HL-60 (cell line): ENCODE measurements around the gene ZNF444.
A peak's percentile ranks its signal among the peaks of the same experiment; 100 is the strongest.

Experiments used
- DNase-seq, 2 experiments: peaks; one replicate each; pipeline ENCODE4 v3.0.0-alpha.2; 2010 to 2020; ENCODE audit warnings: low read depth in 1 of 2, low spot score in 1 of 2
- H3K27ac ChIP-seq: fragments of 250-450 bp; sonication (Bioruptor Pico); replicated peaks from 2 replicates; pipeline ENCODE4 v1.5.1; 2020; ENCODE audit warnings: mild to moderate bottlenecking, moderate library complexity
- H3K27me3 ChIP-seq: fragments of 250-450 bp; sonication (Bioruptor Pico); 2 replicates; pipeline ENCODE4 v1.5.1; 2021; ENCODE audit warnings: mild to moderate bottlenecking, moderate library complexity; ENCODE audit not compliant: insufficient read depth, poor library complexity, severe bottlenecking
- H3K4me3 ChIP-seq: replicated peaks from 2 replicates; pipeline ENCODE4 v1.5.1; 2011; ENCODE audit warnings: mild to moderate bottlenecking, control low read depth, low read length; ENCODE audit not compliant: insufficient read depth
- GABPA ChIP-seq: IDR thresholded peaks from 2 replicates; pipeline ENCODE4 v1.6.1; 2012; ENCODE audit warnings: low read depth
- POLR2AphosphoS5 ChIP-seq: IDR thresholded peaks from 2 replicates; pipeline ENCODE4 v1.6.1; 2012; ENCODE audit warnings: low read depth
- REST ChIP-seq: IDR thresholded peaks from 2 replicates; pipeline ENCODE4 v1.6.1; 2012; ENCODE audit warnings: low read depth; ENCODE audit not compliant: insufficient replicate concordance
- SPI1 ChIP-seq: IDR thresholded peaks from 2 replicates; pipeline ENCODE4 v1.6.1; 2012; ENCODE audit warnings: low read depth, mild to moderate bottlenecking, borderline replicate concordance
- TF ChIP-seq, protein P1 (sequence below): IDR thresholded peaks from one replicate; pipeline ENCODE4 v1.5.1; 2011; ENCODE audit warnings: low read length, control low read depth, inconsistent platforms; ENCODE audit not compliant: insufficient read depth

ZNF444 gene

GRCh38 chr19:56112313-56112709 lies 28.8 kb upstream of the ZNF444 start:
- no peak for TF ChIP-seq GABPA
- TF ChIP-seq POLR2AphosphoS5 = no peak
- no peak for TF ChIP-seq SPI1
- no peak for TF ChIP-seq REST
- TF ChIP-seq, protein P1, sequence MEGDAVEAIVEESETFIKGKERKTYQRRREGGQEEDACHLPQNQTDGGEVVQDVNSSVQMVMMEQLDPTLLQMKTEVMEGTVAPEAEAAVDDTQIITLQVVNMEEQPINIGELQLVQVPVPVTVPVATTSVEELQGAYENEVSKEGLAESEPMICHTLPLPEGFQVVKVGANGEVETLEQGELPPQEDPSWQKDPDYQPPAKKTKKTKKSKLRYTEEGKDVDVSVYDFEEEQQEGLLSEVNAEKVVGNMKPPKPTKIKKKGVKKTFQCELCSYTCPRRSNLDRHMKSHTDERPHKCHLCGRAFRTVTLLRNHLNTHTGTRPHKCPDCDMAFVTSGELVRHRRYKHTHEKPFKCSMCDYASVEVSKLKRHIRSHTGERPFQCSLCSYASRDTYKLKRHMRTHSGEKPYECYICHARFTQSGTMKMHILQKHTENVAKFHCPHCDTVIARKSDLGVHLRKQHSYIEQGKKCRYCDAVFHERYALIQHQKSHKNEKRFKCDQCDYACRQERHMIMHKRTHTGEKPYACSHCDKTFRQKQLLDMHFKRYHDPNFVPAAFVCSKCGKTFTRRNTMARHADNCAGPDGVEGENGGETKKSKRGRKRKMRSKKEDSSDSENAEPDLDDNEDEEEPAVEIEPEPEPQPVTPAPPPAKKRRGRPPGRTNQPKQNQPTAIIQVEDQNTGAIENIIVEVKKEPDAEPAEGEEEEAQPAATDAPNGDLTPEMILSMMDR = no peak
- DNase-seq = no peak
- Histone ChIP-seq H3K27me3 (no peaks in the 10 kb centered on the region), H3K27ac (peak overlapping the region; percentile 72), H3K4me3 (no peak overlapping the region)

DNA sequence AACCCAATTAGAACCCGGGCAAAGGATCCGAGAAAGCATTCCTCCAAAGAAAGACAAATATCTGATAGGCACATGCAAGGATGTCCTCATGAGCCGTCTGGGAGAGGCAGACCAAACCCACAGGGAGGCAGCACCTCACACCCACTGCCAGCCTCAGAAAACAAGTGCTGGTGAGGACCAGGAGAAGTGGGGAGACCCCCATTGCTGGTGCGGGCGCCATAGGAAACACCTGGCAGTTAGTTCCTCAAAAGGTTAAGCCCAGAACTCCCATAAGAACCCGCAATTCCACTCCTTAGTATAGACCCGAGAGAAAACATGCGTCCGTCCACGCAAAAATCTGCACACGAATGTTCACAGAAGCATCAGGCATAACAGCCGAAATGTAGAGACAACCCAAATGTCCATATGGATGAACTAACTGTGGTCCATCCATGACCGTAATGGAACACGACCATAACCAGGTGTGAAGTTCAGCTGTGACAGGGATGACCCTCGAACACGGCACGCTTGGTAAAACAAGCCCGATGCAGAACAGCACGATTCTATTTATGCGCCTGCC lies 27.9 kb upstream of the ZNF444 start:
- 0 out of 2 replicates have a peak, but pooled peaks have one; percentile 18 for TF ChIP-seq POLR2AphosphoS5
- TF ChIP-seq, protein P1 = no peak
- DNase-seq = peak in 1 of 2 experiments; percentile 24
- Histone ChIP-seq H3K27me3 (no peaks in the 10 kb centered on the region), H3K4me3 (no peak overlapping the region), H3K27ac (0 out of 2 replicates have a peak overlapping the region, but pooled peaks have one; percentile 37)

DNA sequence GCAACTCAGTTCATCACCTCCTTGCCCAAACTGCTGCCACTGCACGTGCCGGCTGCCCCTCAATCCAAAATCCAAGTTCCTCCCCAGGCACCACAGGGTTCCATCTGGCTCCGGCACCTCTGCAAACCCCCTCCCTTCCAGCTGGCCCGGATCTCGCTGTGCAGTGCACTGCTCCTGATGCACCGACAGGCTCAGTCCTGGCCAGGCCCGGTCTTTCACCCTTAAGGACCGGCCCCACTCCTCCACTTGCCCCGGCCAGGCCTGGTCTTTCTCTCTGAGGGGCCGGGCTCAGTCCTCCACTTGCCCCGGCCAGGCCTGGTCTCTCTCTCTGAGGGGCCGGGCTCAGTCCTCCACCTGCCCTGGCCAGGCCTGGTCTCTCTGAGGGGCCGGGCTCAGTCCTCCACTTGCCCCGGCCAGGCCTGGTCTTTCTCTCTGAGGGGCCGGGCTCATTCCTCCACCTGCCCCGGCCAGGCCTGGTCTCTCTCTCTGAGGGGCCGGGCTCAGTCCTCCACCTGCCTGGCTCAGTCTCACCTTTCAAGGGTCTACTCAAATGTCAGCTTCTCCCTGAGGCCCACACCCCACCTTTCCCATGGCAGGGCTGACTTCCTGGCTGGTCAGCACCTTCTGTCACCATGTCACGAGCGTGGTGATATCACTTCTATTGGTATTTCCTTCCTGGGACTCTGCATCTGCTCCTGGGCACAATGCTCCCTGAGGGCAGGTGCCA lies 26.9 kb upstream of the ZNF444 start:
- H3K27ac ChIP-seq = no peak overlapping the region
- no peaks in the 10 kb centered on the region for H3K27me3 ChIP-seq
- TF ChIP-seq SPI1 = no peak
- no peak for TF ChIP-seq REST
- no peak for TF ChIP-seq GABPA
- TF ChIP-seq, protein P1 = no peak
- TF ChIP-seq POLR2AphosphoS5 = no peak
- H3K4me3 ChIP-seq = no peak overlapping the region
- no peak for DNase-seq

DNA sequence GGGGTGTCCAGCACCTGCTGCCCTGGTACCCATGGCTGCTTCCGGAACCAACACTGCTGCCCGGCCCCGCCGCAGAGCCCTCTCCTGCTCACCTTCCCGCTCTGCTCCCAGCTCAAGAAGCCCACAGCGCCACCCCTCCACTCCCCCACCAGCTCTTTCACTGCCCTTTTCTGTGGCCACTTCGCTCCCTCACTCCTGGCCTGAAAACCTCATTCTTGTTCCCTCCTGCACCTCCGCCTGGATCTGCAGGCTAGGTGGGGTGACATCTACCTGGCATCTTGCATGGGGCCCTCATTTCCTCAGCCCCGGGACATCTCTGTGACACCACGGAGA lies 26.3 kb upstream of the ZNF444 start:
- Histone ChIP-seq H3K27me3 (no peaks in the 10 kb centered on the region), H3K27ac (no peak overlapping the region), H3K4me3 (no peak overlapping the region)
- no peak for TF ChIP-seq SPI1
- TF ChIP-seq GABPA = no peak
- TF ChIP-seq REST = no peak
- TF ChIP-seq, protein P1 = no peak
- no peak for TF ChIP-seq POLR2AphosphoS5
- no peak for DNase-seq
